CD4-positive, alpha-beta T cell (primary cell): ENCODE results near the gene KCNH2. TPM values are rescaled to one million over a fixed set of nuclear protein-coding genes. Genes with fewer than 3 reads are reported as not detected.

Experiments
- ATAC-seq: fragments of 200-7000 bp; cut with Tn5 transposase; one replicate; pipeline ENCODE4 v1.10.0; 2022; ENCODE audit warnings: mild to moderate bottlenecking; ENCODE audit not compliant: poor library complexity
- CTCF ChIA-PET: fragments of 350-600 bp; sonication (Branson Sonifier 250); formaldehyde crosslinking; loops from one replicate; lab custom pipeline; 2021; ENCODE audit warnings: antibody characterized with exemption, inconsistent platforms; lab: Charles Lee
- POLR2A ChIA-PET: fragments of 350-600 bp; sonication (Branson Sonifier 250); formaldehyde crosslinking; loops from one replicate; lab custom pipeline; 2021; ENCODE audit warnings: antibody characterized with exemption, inconsistent platforms; lab: Charles Lee
- DNase-seq, 14 experiments: peaks; one replicate each; pipeline ENCODE4 v3.0.0-alpha.2; 2013 to 2020; ENCODE audit warnings: mixed read lengths in 2 of 14
- H3K27ac ChIP-seq, 2 donors: one replicate each; pipeline versions ENCODE4 v1.5.1 to v1.7.0; 2013; ENCODE audit warnings: low read length in 2 of 2, low read depth in 1 of 2, mild to moderate bottlenecking in 1 of 2
- H3K27me3 ChIP-seq, 2 experiments: 1 replicate in 1 of 2; 2 replicates in 1 of 2; pipeline versions ENCODE4 v1.6.1 to v1.7.0; 2013; ENCODE audit warnings: low read length in 2 of 2, control low read depth in 1 of 2, mild to moderate bottlenecking in 1 of 2, moderate library complexity in 1 of 2; ENCODE audit not compliant: insufficient read depth in 2 of 2, control insufficient read depth in 1 of 2
- H3K36me3 ChIP-seq: one replicate; pipeline ENCODE4 v1.6.1; 2013; ENCODE audit warnings: low read length, control low read depth; ENCODE audit not compliant: insufficient read depth
- H3K4me1 ChIP-seq: one replicate; pipeline ENCODE4 v1.6.1; 2013; ENCODE audit warnings: low read length, control low read depth; ENCODE audit not compliant: insufficient read depth
- H3K4me3 ChIP-seq: one replicate; pipeline ENCODE4 v1.5.1; 2013; ENCODE audit warnings: mild to moderate bottlenecking, low read length, moderate library complexity
- H3K9me3 ChIP-seq, 2 experiments: 1 replicate in 1 of 2; 2 replicates in 1 of 2; pipeline versions ENCODE4 v1.6.1 to v1.7.0; 2013; ENCODE audit warnings: low read length in 2 of 2, mild to moderate bottlenecking in 2 of 2, control low read depth in 1 of 2, moderate library complexity in 1 of 2; ENCODE audit not compliant: control insufficient read depth in 1 of 2, insufficient read depth in 1 of 2
- H3K27ac Mint-ChIP-seq: one replicate; pipeline ENCODE4 v1.8.0; 2020; ENCODE audit warnings: mixed read lengths
- H3K27me3 Mint-ChIP-seq: one replicate; pipeline ENCODE4 v1.8.0; 2021; ENCODE audit warnings: mixed read lengths
- H3K36me3 Mint-ChIP-seq: one replicate; pipeline ENCODE4 v1.8.0; 2021; ENCODE audit warnings: low read depth, mixed read lengths
- H3K4me1 Mint-ChIP-seq: one replicate; pipeline ENCODE4 v1.8.0; 2021; ENCODE audit warnings: low read depth, mixed read lengths
- H3K4me3 Mint-ChIP-seq: one replicate; pipeline ENCODE4 v1.8.0; 2020; ENCODE audit warnings: mild to moderate bottlenecking, mixed read lengths
- H3K9me3 Mint-ChIP-seq: one replicate; pipeline ENCODE4 v1.8.0; 2020; ENCODE audit warnings: mixed read lengths
- CTCF ChIP-seq: fragments of 200-600 bp; IDR thresholded peaks from one replicate; pipeline ENCODE4 v1.8.0; 2022; ENCODE audit warnings: antibody characterized with exemption, mild to moderate bottlenecking
- intact Hi-C, 2 experiments: fragments of 100-400 bp; cut with DNase I in 1 of 2; cut with micrococcal nuclease in 1 of 2; formaldehyde crosslinking; loops; one replicate each; pipeline versions ENCODE4 v1.15.1 to v1.9.0; 2023 to 2025; cut with DNase I, micrococcal nuclease
- total RNA-seq, 174 experiments: library from RNA in 2 of 174; stranded (reverse) in 2 of 174; gene quantifications; one replicate each; pipeline ENCODE4 v1.2.3 and lab custom pipeline; 2021 to 2026

The KCNH2 gene
- total RNA-seq, 2 experiments from 2014 or later: 1.9 to 2.3 TPM

GRCh38 chr7:151017953-151018420, 39.9 kb upstream of the KCNH2 start:
- Mint-ChIP-seq H3K9me3 (no peaks in the 10 kb centered on the region), H3K4me1 (peaks cover 61% of the 10 kb centered on the region), H3K4me3 (peak overlapping the region; percentile 79), H3K27me3 (peaks cover 10% of the 10 kb centered on the region), H3K36me3 (peaks cover 8% of the 10 kb centered on the region), H3K27ac (peak overlapping the region; percentile 83)
- Histone ChIP-seq H3K4me1 (peaks cover 66% of the 10 kb centered on the region), H3K4me3 (peak overlapping the region; percentile 52), H3K27ac (peak overlapping the region; percentile 1 to 41), H3K9me3 (peaks cover 0 to 3% of the 10 kb centered on the region in 2 experiments), H3K36me3 (no peaks in the 10 kb centered on the region), H3K27me3 (peaks cover 4 to 7% of the 10 kb centered on the region in 2 experiments)
- peak; percentile 98 for TF ChIP-seq CTCF
- intact Hi-C loops: loop anchor here (1.0 to 10.0 kb wide), 5 partner anchors 39 to 917 kb away; partner anchors contain the start of genes CDK5 (in 2 of the 2) and SLC4A2 (in 2 of the 2)
- ChIA-PET POLR2A (interaction anchor here (1.0 to 4.7 kb wide), 12 partner anchors 9 to 109 kb away, joined by 3 to 50 read pairs (median 4); partner anchors contain the start of genes ABCB8 and TMUB1), CTCF (interaction anchor here (0.6 to 4.6 kb wide), 21 partner anchors 8 to 122 kb away, joined by 3 to 39 read pairs (median 4); partner anchors contain the start of gene ABCB8)
- DNase-seq (peak; percentile 69 to 88 (median 79)), ATAC-seq (peak; percentile 50)

GRCh38 chr7:151017370-151017952, 39.3 kb upstream of the KCNH2 start:
- H3K27me3 Mint-ChIP-seq: peaks cover 10% of the 10 kb centered on the region
- DNase-seq (peak in 4 of 14 experiments; percentile 28 to 51 (median 36)), ATAC-seq (no peak)
- Histone ChIP-seq H3K4me1 (peaks cover 71% of the 10 kb centered on the region), H3K36me3 (no peaks in the 10 kb centered on the region), H3K9me3 (peaks cover 0 to 6% of the 10 kb centered on the region in 2 experiments), H3K27me3 (peaks cover 4 to 7% of the 10 kb centered on the region in 2 experiments), H3K27ac (peak overlapping the region; percentile 1 to 41), H3K4me3 (peak overlapping the region; percentile 52)
- H3K4me1 Mint-ChIP-seq: peaks cover 66% of the 10 kb centered on the region
- H3K4me3 Mint-ChIP-seq: peak overlapping the region; percentile 79
- intact Hi-C loops: loop anchor here (5.0 to 10.0 kb wide), 3 partner anchors 40 to 917 kb away; partner anchors contain the start of genes CDK5 (in 2 of the 2) and SLC4A2 (in 2 of the 2)
- ChIA-PET POLR2A (interaction anchor here (0.6 to 4.7 kb wide), 8 partner anchors 8 to 66 kb away, joined by 3 to 50 read pairs (median 4); partner anchors contain the start of genes ABCB8 and TMUB1), CTCF (interaction anchor here (1.1 to 4.6 kb wide), 14 partner anchors 7 to 121 kb away, joined by 3 to 39 read pairs (median 5); partner anchors contain the start of gene ABCB8)
- no peaks in the 10 kb centered on the region for H3K9me3 Mint-ChIP-seq
- H3K36me3 Mint-ChIP-seq: peaks cover 8% of the 10 kb centered on the region
- no peak for TF ChIP-seq CTCF
- peak overlapping the region; percentile 83 for H3K27ac Mint-ChIP-seq

- H3K27me3 Mint-ChIP-seq: peaks cover 10% of the 10 kb centered on the region
- H3K4me3 Mint-ChIP-seq: peak overlapping the region; percentile 79
Observed at GRCh38 chr7:151016942-151017341, 38.8 kb upstream of the KCNH2 start.

More at GRCh38 chr7:151016942-151017341, 38.8 kb upstream of the KCNH2 start:
- Histone ChIP-seq H3K27me3 (peaks cover 4 to 7% of the 10 kb centered on the region in 2 experiments), H3K36me3 (no peaks in the 10 kb centered on the region), H3K27ac (no peak overlapping the region), H3K9me3 (peaks cover 0 to 6% of the 10 kb centered on the region in 2 experiments), H3K4me3 (no peak overlapping the region), H3K4me1 (peaks cover 76% of the 10 kb centered on the region)
- ChIA-PET POLR2A (interaction anchor here (0.6 to 4.7 kb wide), 4 partner anchors 8 to 43 kb away, joined by 3 to 50 read pairs (median 4); no protein-coding TSS in a partner anchor), CTCF (interaction anchor here (1.2 to 4.6 kb wide), 3 partner anchors 9 to 54 kb away, joined by 4 to 39 read pairs (median 5); partner anchors contain the start of gene ABCB8)
- no peak for ATAC-seq
- intact Hi-C loops: loop anchor here (1.0 to 10.0 kb wide), 4 partner anchors 31 to 918 kb away; partner anchors contain the start of genes CDK5 (in 2 of the 2) and SLC4A2 (in 2 of the 2)
- Mint-ChIP-seq H3K9me3 (no peaks in the 10 kb centered on the region), H3K27ac (peak overlapping the region; percentile 83), H3K36me3 (peaks cover 8% of the 10 kb centered on the region), H3K4me1 (peaks cover 71% of the 10 kb centered on the region)
- peak in 4 of 14 experiments; percentile 28 to 57 (median 38) for DNase-seq
- no peak for TF ChIP-seq CTCF
